IMR-90 (cell line): Measurements from ENCODE around the gene IRAG1. TPM values are rescaled to one million over a fixed set of nuclear protein-coding genes. Genes with fewer than 3 reads are reported as not detected.

Experiments
- ATAC-seq: fragments of 200-7000 bp; cut with Tn5 transposase; 2 replicates; pipeline ENCODE4 v1.9.1; 2020; ENCODE audit warnings: low read depth, mild to moderate bottlenecking, moderate library complexity
- BruUV-seq: library from RNA; stranded (reverse); fragments of 400-500 nt; replicated peaks from 2 replicates; lab custom pipeline; 2021; lab: Mats Ljungman, UMichigan
- CTCF ChIA-PET: fragments of 300-600 bp; formaldehyde crosslinking; extraction: SDS; loops from one replicate; lab custom pipeline; 2021; ENCODE audit warnings: antibody characterized with exemption; lab: Yijun Ruan, JAX
- POLR2A ChIA-PET: fragments of 300-600 bp; sonication (Branson Sonifier 250); formaldehyde crosslinking; loops from one replicate; lab custom pipeline; 2022; ENCODE audit warnings: antibody characterized with exemption; ENCODE audit not compliant: unreplicated experiment; lab: Charles Lee
- DNase-seq: peaks from one replicate; pipeline ENCODE4 v3.0.0; 2013
- H2AFZ ChIP-seq: replicated peaks from 2 replicates; pipeline ENCODE3; 2013; ENCODE audit warnings: low read length, mild to moderate bottlenecking; ENCODE audit not compliant: poor library complexity
- H2AK5ac ChIP-seq: 2 replicates; pipeline ENCODE4 v1.6.1; 2013; ENCODE audit warnings: low read depth, low read length, inconsistent platforms
- H2AK9ac ChIP-seq: replicated peaks from 2 replicates; pipeline ENCODE3; 2013; ENCODE audit warnings: mild to moderate bottlenecking, low read depth, low read length, moderate library complexity; ENCODE audit not compliant: poor library complexity
- H2BK120ac ChIP-seq: 2 replicates; pipeline ENCODE4 v1.6.1; 2013; ENCODE audit warnings: low read depth, low read length, inconsistent platforms
- H2BK15ac ChIP-seq: 3 replicates; pipeline ENCODE4 v1.6.1; 2013; ENCODE audit warnings: low read depth, low read length, inconsistent platforms
- H2BK20ac ChIP-seq: 2 replicates; pipeline ENCODE4 v1.6.1; 2013; ENCODE audit warnings: low read depth, mild to moderate bottlenecking, inconsistent platforms, low read length, moderate library complexity
- H2BK5ac ChIP-seq: 2 replicates; pipeline ENCODE4 v1.6.1; 2013; ENCODE audit warnings: mild to moderate bottlenecking, low read depth, low read length, inconsistent platforms; ENCODE audit not compliant: poor library complexity, severe bottlenecking
- H3K14ac ChIP-seq: replicated peaks from 2 replicates; pipeline ENCODE4 v1.6.1; 2013; ENCODE audit warnings: low read depth, low read length, inconsistent platforms
- H3K18ac ChIP-seq: 2 replicates; pipeline ENCODE4 v1.6.1; 2013; ENCODE audit warnings: low read depth, low read length, control low read depth
- H3K23ac ChIP-seq: 2 replicates; pipeline ENCODE4 v1.6.1; 2013; ENCODE audit warnings: low read depth, low read length, inconsistent platforms
- H3K27ac ChIP-seq: 2 replicates; pipeline ENCODE4 v1.5.1; 2013; ENCODE audit warnings: mild to moderate bottlenecking, control low read depth, low read length; ENCODE audit not compliant: insufficient read depth
- H3K27me3 ChIP-seq: 2 replicates; pipeline ENCODE4 v1.6.1; 2013; ENCODE audit warnings: low read length; ENCODE audit not compliant: control insufficient read depth, insufficient read depth
- H3K36me3 ChIP-seq: 2 replicates; pipeline ENCODE4 v1.6.1; 2013; ENCODE audit warnings: low read length, mixed read lengths; ENCODE audit not compliant: control insufficient read depth, insufficient read depth
- H3K4ac ChIP-seq: 2 replicates; pipeline ENCODE4 v1.6.1; 2013; ENCODE audit warnings: low read depth, low read length, inconsistent platforms
- H3K4me1 ChIP-seq: 2 replicates; pipeline ENCODE4 v1.6.1; 2013; ENCODE audit warnings: low read length, mixed read lengths; ENCODE audit not compliant: control insufficient read depth, insufficient read depth
- H3K4me2 ChIP-seq: 2 replicates; pipeline ENCODE4 v1.6.1; 2013; ENCODE audit warnings: low read depth, mild to moderate bottlenecking, control low read depth, low read length, moderate library complexity
- H3K4me3 ChIP-seq: 2 replicates; pipeline ENCODE4 v1.5.1; 2013; ENCODE audit warnings: low read depth, mild to moderate bottlenecking, control low read depth, low read length, moderate library complexity; ENCODE audit not compliant: insufficient read depth
- H3K56ac ChIP-seq: 2 replicates; pipeline ENCODE4 v1.6.1; 2013; ENCODE audit warnings: low read length, inconsistent platforms; ENCODE audit not compliant: insufficient read depth; ENCODE audit errors: extremely low read depth
- H3K79me1 ChIP-seq, 2 experiments: 2 replicates each; pipeline ENCODE4 v1.6.1; 2013; ENCODE audit warnings: low read length in 2 of 2, inconsistent platforms in 1 of 2, low read depth in 1 of 2
- H3K9ac ChIP-seq: 2 replicates; pipeline ENCODE4 v1.6.1; 2013; ENCODE audit warnings: low read depth, low read length, control low read depth
- H3K9me1 ChIP-seq: 2 replicates; pipeline ENCODE4 v1.6.1; 2013; ENCODE audit warnings: low read length, inconsistent platforms; ENCODE audit not compliant: insufficient read depth
- H3K9me3 ChIP-seq: 2 replicates; pipeline ENCODE4 v1.6.1; 2013; ENCODE audit warnings: low read length; ENCODE audit not compliant: control insufficient read depth, insufficient read depth
- H4K20me1 ChIP-seq: 2 replicates; pipeline ENCODE4 v1.6.1; 2013; ENCODE audit warnings: low read length, inconsistent platforms; ENCODE audit not compliant: insufficient read depth
- H4K5ac ChIP-seq: 2 replicates; pipeline ENCODE4 v1.6.1; 2013; ENCODE audit warnings: mild to moderate bottlenecking, low read depth, low read length, control low read depth
- H4K8ac ChIP-seq, 2 experiments: 2 replicates each; pipeline ENCODE4 v1.6.1; 2013; ENCODE audit warnings: low read depth in 2 of 2, low read length in 2 of 2, control low read depth in 1 of 2, inconsistent platforms in 1 of 2
- H4K91ac ChIP-seq: 2 replicates; pipeline ENCODE4 v1.6.1; 2013; ENCODE audit warnings: low read depth, low read length, inconsistent platforms; ENCODE audit not compliant: insufficient read depth
- MXI1 ChIP-seq: IDR thresholded peaks from 2 replicates; pipeline ENCODE4 v1.6.1; 2012; ENCODE audit warnings: low read depth, mild to moderate bottlenecking, low read length, moderate library complexity, borderline replicate concordance
- NFE2L2 ChIP-seq: fragments of 150-350 bp; IDR thresholded peaks from 2 replicates; pipeline ENCODE4 v1.6.1; 2016; ENCODE audit warnings: low read depth, mild to moderate bottlenecking, low read length
- WGBS, 2 experiments: methylation state at CpG; one replicate each; pipeline versions ENCODE4 v1.1.5 to v1.1.7; 2013; ENCODE audit warnings: missing lambda C conversion rate in 2 of 2; ENCODE audit not compliant: insufficient read length in 1 of 2; ENCODE audit errors: extremely low coverage in 2 of 2; 5-methylcytosine and 5-hydroxymethylcytosine counted together
- dilution Hi-C: fragments of 300-500 bp; cut with HindIII; formaldehyde crosslinking; loops from one replicate; pipeline ENCODE4 v1.14.3; 2018; ENCODE audit warnings: low sequenced_read_pairs; ENCODE audit not compliant: unreplicated experiment
- in situ Hi-C: fragments of 300-500 bp; cut with MboI; formaldehyde crosslinking; loops from 3 replicates; pipeline ENCODE4 v1.14.3; 2019; ENCODE audit warnings: low sequenced_read_pairs, inconsistent platforms, mixed read lengths
- intact Hi-C: fragments of 100-400 bp; cut with micrococcal nuclease; formaldehyde crosslinking; loops from 2 replicates; pipeline ENCODE4 v1.10.0; 2022
- polyA plus RNA-seq, 3 experiments: library from polyadenylated mRNA; depleted of rRNA; stranded (reverse); fragments of >200 nt; gene quantifications; 2 replicates each; pipeline ENCODE4 v1.2.3, GENCODE V29; 2012; ENCODE audit warnings: low replicate concordance in 1 of 3
- total RNA-seq: library from RNA; depleted of rRNA; stranded (reverse); fragments of >200 nt; gene quantifications from 2 replicates; pipeline ENCODE4 v1.2.3, GENCODE V29; 2012

The IRAG1 gene
- total and polyA plus RNA-seq, 2 of the 4 experiments (the other 2 are of a cell fraction), result 19.4 to 25.8 TPM

DNA sequence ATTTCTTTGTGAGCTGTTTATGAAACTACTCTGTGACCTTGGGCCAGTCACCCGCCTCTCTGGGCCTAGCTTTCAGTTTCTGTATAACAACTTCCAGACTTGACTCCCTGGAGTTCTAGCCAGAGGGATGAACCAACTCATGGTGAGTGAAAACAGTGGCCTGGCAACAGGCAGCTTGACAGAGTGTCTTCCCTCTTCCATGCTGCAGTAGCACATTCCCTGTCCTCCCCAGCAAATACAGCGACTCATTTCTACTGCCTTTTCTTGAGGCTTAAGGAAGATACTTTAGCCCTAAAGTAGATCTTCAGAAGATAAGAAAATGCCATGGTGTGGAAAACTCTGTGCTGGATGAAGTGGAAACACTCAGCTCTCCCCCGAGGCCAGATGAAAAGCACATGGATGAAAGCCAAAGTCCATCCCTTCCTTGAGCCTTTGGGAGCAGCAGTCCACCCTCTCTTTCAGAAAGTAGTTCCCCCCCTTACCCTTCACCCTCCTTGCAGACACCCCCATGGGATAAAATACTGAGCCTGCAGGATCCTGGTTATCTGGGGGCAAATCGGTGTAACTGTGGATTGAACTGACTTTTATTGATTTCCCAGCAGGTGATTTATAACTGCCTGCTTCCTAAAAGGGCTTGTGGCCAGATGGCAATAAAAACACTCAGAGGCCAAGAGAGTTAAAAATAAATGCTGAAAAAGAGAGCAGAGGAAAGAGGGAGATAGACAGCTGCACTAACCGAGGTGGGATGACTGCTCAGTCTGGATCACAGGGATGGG lies 24.1 kb downstream of the IRAG1 start:
- Histone ChIP-seq H4K91ac (peak overlapping the region; percentile 29), H3K56ac (no peak overlapping the region; the same call in 1 of the 2 replicates), H3K4ac (peak overlapping the region; percentile 92), H2AK9ac (peak overlapping the region; percentile 2), H3K4me3 (no peak overlapping the region), H3K9ac (peak overlapping the region; percentile 13; the same call in 1 of the 2 replicates), H3K4me1 (peaks cover 39% of the 10 kb centered on the region), H4K8ac (peak overlapping the region; percentile 2 to 30; a peak in 2 of 4 replicates), H2AFZ (peak overlapping the region; percentile 7), H2BK20ac (peak overlapping the region; percentile 79), H3K27me3 (no peaks in the 10 kb centered on the region), H4K20me1 (0 out of 2 replicates have a peak, but pooled peaks cover 4% of the 10 kb centered on the region), H2BK5ac (peak overlapping the region; percentile 77), H2BK120ac (peak overlapping the region; percentile 44), H3K79me1 (peaks cover 32 to 78% of the 10 kb centered on the region in 2 experiments), H3K23ac (peak overlapping the region; percentile 84), H3K4me2 (peak overlapping the region; percentile 0), H4K5ac (peak overlapping the region; percentile 1), H3K9me3 (no peaks in the 10 kb centered on the region), H3K27ac (peak overlapping the region; percentile 47; the same call in 1 of the 2 replicates), H3K18ac (peak overlapping the region; percentile 48), H3K14ac (peak overlapping the region; percentile 73), H3K36me3 (peaks cover 3% of the 10 kb centered on the region; the same call in 1 of the 2 replicates), H2AK5ac (peak overlapping the region; percentile 76), H3K9me1 (peaks cover 44% of the 10 kb centered on the region), H2BK15ac (peak overlapping the region; percentile 21; the same call in 1 of the 3 replicates)
- no TSS peak for BruUV-seq
- POLR2A ChIA-PET, result interaction anchor here (0.6 kb wide), 1 partner anchor 14 kb away, joined by 4 read pairs; no protein-coding TSS in a partner anchor
- ATAC-seq (peak; percentile 13), DNase-seq (peak; percentile 76)
- dilution Hi-C loops, result no loop called here
- CTCF ChIA-PET, result interaction anchor here (1.2 kb wide), 1 partner anchor 303 kb away, joined by 5 read pairs; no protein-coding TSS in a partner anchor
- no peak for TF ChIP-seq NFE2L2
- 0 out of 2 replicates have a peak, but pooled peaks have one; percentile 16 for TF ChIP-seq MXI1
- no CpG with 5 or more reads among the region's 5 CpGs for WGBS, 2 experiments
- in situ Hi-C loops, result no loop called here
- intact Hi-C loops, result no loop called here
